ENCODE measurements around the gene SPDYC.
"Not testable (repeated sequence)": the region's sequence is repeated elsewhere in the genome, so short reads cannot be mapped to it uniquely, and the experiment has no call there.

The SPDYC gene

DNA sequence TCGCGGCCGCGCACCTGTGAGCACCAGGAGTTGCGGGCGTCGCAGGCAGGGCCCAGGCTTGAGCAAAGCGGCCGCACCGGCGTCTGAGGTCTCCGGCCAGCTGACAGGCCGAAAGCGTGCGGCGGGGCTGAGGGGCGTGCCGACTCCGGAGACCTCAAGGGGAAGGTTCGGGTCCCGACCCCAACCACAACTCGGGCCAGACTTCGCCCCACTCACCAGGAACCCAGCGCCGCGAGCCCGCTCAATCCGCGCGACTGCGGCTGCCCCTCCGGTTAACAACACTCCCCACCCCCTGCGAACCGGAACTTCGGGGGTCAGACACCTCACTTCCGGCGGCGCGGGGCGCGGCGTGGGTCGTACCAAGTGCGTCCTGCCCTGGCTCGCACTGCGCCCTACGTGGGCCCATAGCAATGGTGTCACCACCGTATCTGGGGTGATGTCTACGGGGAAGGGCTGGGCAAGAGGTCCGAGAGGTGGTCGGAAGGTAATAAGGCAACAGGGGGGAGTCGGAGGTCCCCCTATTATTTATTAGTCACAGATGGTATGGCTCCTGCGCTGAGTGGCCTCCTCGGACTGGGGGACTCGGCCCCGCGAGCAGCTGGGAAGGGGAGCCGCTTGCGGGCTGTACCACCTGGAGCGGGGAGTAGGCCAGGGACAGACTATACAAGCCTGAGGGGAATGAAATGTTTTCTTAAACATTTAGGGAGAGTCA is 35.6 kb upstream of the SPDYC start, which contains the start of gene SYVN1:
Gene SYVN1 (minus strand): TSS at position 280 of the 712 bp plus-strand sequence. CDS start 918 bp downstream, outside the sequence.
- peak; percentile 92 for DNase-seq

GRCh38 chr11:65134952-65135632 is 34.9 kb upstream of the SPDYC start:
- DNase-seq = peak; percentile 78

GRCh38 chr11:65135633-65136145 is 34.3 kb upstream of the SPDYC start:
- DNase-seq = no peak

GRCh38 chr11:65136515-65137096 is 33.4 kb upstream of the SPDYC start:
- no peak for DNase-seq

- no peak for DNase-seq
Measured at GRCh38 chr11:65141896-65142494, 28.0 kb upstream of the SPDYC start.

GRCh38 chr11:65147352-65148075 is 22.5 kb upstream of the SPDYC start:
- no peak for DNase-seq

- no peak for DNase-seq
Measured at GRCh38 chr11:65148657-65149056, 21.4 kb upstream of the SPDYC start.

GRCh38 chr11:65150131-65150508 is 19.9 kb upstream of the SPDYC start:
- DNase-seq = not testable (repeated sequence)

DNA sequence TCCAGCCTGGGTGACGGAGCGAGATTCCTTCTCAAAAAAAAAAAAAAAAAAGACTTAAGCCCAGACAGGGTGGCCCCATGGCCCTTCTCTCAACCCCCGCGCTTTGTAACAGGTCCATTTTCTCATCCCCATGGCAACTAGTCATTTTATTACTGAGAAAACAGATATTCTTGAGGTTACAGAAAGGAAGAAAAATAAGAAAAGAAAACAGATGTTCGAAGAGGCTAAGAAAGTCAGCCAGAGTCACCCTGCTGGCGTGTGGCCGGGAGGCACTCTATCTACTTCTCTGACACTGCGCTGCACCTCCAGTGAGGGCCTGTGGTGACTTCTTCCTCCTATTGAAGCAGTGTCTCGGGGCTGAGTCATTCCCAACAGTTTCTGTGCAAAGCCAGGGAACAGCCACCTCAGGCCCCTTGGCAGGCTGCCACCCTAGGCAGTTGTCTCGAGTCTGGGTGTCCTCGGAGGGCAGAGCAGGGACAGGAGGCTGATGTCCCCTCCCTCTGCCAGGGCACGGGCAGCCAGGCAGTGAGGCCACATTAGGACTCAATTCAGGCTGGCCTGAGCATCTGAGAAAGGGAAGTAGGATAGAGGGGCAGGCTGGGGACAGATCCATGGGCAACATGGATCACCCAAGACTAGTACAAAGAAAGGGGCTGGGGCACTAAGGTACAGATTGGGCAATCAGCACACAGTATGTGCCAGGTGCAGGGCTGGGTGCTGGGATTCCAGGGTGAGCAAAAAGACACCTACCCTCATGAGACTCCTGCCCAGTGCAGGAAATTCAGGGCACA is 19.3 kb upstream of the SPDYC start:
- DNase-seq = no peak

DNA sequence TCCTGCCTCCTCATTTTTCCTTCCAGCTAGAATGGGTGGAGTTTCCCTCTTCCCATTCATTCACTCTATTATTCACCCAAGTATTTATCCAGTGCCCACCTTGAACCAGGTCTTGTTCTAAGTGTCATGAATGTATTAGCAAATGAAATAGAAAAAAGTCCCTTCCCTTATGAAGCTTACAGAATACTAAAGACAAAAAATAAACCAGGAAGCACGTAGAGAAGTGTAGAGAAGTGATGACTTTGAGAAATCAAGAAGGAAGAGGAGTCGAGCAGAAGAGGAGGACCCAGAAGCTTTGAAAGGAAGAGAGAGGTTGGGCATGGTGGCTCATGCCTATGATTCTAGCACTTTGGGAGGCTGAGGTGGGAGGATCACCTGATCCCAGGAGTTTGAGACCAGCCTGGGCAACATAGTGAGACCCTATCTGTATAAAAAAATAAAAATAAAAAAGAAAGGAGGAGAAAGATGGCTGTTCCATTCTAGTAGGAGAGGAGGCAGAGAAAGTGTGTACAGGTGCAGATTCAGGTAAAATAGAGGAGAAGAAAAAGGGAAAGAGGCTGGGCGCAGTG is 18.6 kb upstream of the SPDYC start:
- DNase-seq = no peak

- no peak for DNase-seq
Measured at GRCh38 chr11:65152122-65152521, 17.9 kb upstream of the SPDYC start.

DNA sequence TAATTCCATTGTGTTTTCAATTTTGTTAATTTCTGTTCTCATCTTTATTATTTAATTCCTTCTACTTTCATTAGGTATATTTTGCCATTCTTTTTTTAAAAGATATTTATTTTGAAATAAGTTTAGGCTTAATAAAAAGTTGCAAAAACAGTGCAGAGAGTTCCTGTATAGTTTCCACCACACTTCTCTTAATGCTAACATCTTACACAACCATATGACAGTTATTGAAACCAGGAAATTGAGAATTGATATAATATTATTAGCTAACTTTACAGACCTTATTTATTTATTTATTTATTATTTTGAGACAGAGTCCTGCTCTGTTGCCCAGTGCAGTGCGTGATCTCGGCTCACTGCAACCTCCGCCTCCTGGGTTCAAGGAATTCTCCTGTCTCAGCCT is 13.8 kb upstream of the SPDYC start:
- no peak for DNase-seq

GRCh38 chr11:65156926-65157325 is 13.1 kb upstream of the SPDYC start:
- DNase-seq = no peak

- DNase-seq = no peak
Measured at GRCh38 chr11:65157336-65157735, 12.7 kb upstream of the SPDYC start.

DNA sequence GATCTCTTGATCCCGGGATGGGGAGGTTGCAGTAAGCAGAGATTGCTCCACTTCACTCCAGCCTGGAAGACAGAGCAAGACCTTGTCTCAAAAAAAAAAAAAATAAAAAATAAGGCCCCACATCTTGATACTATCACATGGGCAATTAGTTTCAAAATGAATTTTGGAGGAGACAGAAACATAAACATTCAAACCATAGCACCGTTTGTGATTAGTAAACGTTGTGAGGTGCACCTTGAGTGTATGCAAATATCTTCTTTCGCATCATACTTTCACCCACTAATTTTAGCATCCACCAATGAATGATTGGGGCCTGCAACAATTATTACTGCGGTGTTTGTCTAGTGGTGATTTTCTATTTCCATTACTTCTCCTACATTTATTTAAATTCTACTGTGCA is 11.0 kb upstream of the SPDYC start:
- DNase-seq = no peak

- DNase-seq = no peak
Measured at GRCh38 chr11:65160643-65161042, 9.4 kb upstream of the SPDYC start.

DNA sequence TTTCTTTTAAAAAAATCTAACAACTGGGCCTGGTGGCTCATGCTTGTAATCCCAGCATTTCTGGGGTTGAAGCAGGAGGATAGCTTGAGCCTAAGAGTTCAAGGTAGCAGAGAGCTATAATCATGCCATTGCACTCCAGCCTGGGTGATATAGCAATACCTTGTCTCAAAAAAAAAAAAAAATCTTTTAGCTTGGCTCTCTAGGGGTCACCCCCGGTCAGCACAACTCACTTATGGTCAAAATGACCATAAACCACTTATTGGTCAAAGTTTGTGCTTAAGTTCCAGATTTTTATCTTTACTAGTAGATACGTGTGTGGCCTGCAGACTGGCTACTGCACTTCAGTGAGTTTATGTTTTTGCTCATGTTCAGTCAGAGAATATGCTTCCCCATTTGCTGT is 6.3 kb upstream of the SPDYC start:
- DNase-seq = no peak

DNA sequence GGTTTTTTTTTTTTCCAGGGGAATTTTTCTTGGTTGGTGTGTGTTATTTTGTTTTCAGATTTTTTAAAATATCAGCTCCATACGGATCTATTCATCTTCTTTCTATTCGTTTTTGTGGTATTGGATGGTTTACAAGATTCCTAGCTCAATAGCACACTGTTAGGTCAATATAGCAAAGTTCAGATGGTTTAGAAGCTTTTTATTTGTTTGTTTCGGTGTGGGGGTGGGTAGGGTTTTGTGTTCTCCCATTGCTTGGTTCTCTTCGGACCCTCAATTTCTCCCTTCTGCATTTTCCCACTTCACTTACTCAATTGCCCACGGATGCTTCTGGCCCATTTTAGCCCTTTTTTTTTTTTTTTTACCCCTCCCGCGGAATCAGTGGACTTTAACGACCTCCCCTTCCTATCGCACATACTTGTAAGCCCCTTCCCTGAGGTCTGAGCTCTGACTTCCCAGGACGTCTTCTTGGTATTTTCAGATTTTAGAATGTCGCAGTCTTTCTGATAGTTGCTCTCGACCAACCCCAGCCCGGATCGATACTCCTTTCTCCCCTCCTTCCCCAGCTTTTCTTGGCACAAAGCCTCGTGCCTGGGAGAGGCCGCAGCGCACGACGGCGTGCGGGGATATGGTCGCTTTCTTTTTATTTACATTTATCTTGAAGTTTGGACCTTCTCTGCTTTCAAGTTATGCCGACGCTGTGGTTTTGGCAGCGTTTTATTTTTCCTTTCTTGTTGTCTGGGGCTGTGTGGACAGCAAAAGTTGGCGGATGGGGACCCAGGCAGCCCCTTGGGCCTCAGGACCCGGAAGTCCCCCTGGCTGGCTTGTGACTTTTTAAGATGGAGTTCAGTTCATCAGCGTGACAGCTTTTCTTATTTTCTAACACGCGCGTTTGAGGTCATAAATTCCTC is 4.4 kb upstream of the SPDYC start:
- DNase-seq = no peak

DNA sequence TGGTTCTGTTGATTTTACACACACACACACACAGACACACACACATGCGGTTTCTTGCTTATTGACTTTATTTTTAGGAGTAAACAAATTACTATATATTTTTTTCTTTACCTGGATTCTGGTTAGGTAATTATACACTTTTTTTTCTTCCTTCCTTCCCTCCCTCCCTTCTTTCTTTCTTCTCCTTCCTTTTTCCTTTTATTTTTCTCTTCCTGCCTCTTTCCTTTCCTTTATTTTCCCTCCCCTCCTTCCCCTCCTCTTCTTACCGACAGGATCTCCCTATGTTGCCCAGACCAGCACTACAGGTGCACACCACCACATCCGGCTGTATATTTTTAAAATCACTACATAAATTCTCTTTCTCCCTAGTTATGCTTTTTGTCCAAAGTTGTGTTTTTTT is 3.1 kb upstream of the SPDYC start:
- no peak for DNase-seq

DNA sequence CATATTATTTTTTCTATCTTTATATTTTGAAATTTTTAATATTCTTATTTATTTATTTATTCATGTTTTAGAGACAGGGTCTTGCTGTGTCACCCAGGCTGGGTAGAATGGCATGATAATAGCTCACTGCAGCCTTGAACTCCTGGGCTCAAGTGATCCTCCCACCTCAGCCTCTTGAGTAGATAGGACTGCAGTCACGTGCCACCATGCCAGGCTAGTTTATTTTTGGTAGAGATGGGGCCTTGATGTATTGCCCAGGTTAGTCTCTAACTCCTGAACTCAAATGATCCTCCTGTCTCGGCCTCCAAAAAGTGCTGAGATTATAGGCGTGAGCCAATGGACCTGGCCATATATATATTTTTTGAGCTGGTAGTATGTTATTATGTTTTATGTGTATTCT is 2.4 kb upstream of the SPDYC start:
- no peak for DNase-seq

Measured in activated CD8-positive, alpha-beta memory T cell treated with anti-CD3 and anti-CD28 coated beads, Interleukin-2, amount 50 U/mL, for 4 hours (primary cell).